GM12878 (cell line): ENCODE data around the gene TCERG1L. TPM values are rescaled to one million over a fixed set of nuclear protein-coding genes. Genes with fewer than 3 reads are reported as not detected.

Experiments used
- ATAC-seq: fragments of 200-7000 bp; cut with Tn5 transposase; 3 replicates; pipeline ENCODE4 v1.9.1; 2020; ENCODE audit warnings: mild to moderate bottlenecking, moderate library complexity
- BruUV-seq: library from RNA; stranded (reverse); fragments of 400-500 nt; replicated peaks from 2 replicates; lab custom pipeline; 2021; lab: Mats Ljungman, UMichigan
- CTCF ChIA-PET: fragments of 300-600 bp; sonication (Branson Sonifier 250); formaldehyde crosslinking; extraction: SDS; loops from one replicate; lab custom pipeline; 2021; ENCODE audit warnings: inconsistent platforms; lab: Yijun Ruan, JAX
- POLR2A ChIA-PET: fragments of 350-600 bp; formaldehyde crosslinking; extraction: SDS; loops from one replicate; lab custom pipeline; 2021; ENCODE audit warnings: inconsistent platforms; lab: Charles Lee
- RAD21 ChIA-PET: fragments of 300-600 bp; sonication (Branson Sonifier 250); formaldehyde crosslinking; loops from one replicate; lab custom pipeline; 2023; ENCODE audit warnings: antibody characterized with exemption; ENCODE audit not compliant: unreplicated experiment; lab: Charles Lee
- SMC1A ChIA-PET: fragments of 300-600 bp; sonication (Branson Sonifier 250); formaldehyde crosslinking; loops from one replicate; lab custom pipeline; 2023; ENCODE audit not compliant: unreplicated experiment, uncharacterized antibody; lab: Charles Lee
- DNase-seq: peaks from one replicate; pipeline ENCODE4 v3.0.0-alpha.2; 2011; ENCODE audit warnings: low read depth, low spot score
- FAIRE-seq: peaks from 3 replicates; lab custom pipeline; 2011; peaks lifted over from hg19 to GRCh38; lab: Jason Lieb, UNC
- H2AFZ ChIP-seq: 2 replicates; pipeline ENCODE4 v1.6.0; 2011; ENCODE audit warnings: low read depth, low read length, control low read depth; ENCODE audit not compliant: control insufficient read depth
- H3K27ac ChIP-seq: 2 replicates; pipeline ENCODE4 v1.5.1; 2011; ENCODE audit warnings: control low read depth; ENCODE audit not compliant: control insufficient read depth, insufficient read depth
- H3K27me3 ChIP-seq, 2 experiments: replicated peaks in 1 of 2; 2 replicates each; pipeline versions ENCODE4 v1.6.0 to v1.6.1; 2011; ENCODE audit warnings: low read length in 1 of 2; ENCODE audit not compliant: control insufficient read depth in 2 of 2, insufficient read depth in 2 of 2
- H3K36me3 ChIP-seq, 2 experiments: 2 replicates each; pipeline ENCODE4 v1.5.1; 2011; ENCODE audit warnings: low read length in 1 of 2; ENCODE audit not compliant: control insufficient read depth in 2 of 2, insufficient read depth in 2 of 2
- H3K4me1 ChIP-seq: 2 replicates; pipeline ENCODE4 v1.6.1; 2011; ENCODE audit warnings: mild to moderate bottlenecking, low read length, moderate library complexity, mixed read lengths; ENCODE audit not compliant: control insufficient read depth, insufficient read depth
- H3K4me2 ChIP-seq: 2 replicates; pipeline ENCODE4 v1.6.0; 2011; ENCODE audit warnings: control low read depth; ENCODE audit not compliant: control insufficient read depth, insufficient read depth
- H3K4me3 ChIP-seq: fragments of 200-600 bp; sonication (generic); 2 replicates; pipeline ENCODE4 v1.5.1; 2016
- H3K79me2 ChIP-seq: 2 replicates; pipeline ENCODE4 v1.6.0; 2011; ENCODE audit warnings: low read length; ENCODE audit not compliant: control insufficient read depth, insufficient read depth
- H3K9ac ChIP-seq: 2 replicates; pipeline ENCODE4 v1.8.0; 2011; ENCODE audit warnings: low read length, control low read depth, mixed read lengths; ENCODE audit not compliant: control insufficient read depth, insufficient read depth
- H3K9me3 ChIP-seq: replicated peaks from 3 replicates; pipeline ENCODE4 v1.5.1; 2011; ENCODE audit warnings: mild to moderate bottlenecking, low read length; ENCODE audit not compliant: control insufficient read depth, insufficient read depth
- H4K20me1 ChIP-seq: 2 replicates; pipeline ENCODE4 v1.6.0; 2011; ENCODE audit not compliant: control insufficient read depth, insufficient read depth
- FOXM1 ChIP-seq: IDR thresholded peaks from 2 replicates; pipeline ENCODE4 v1.6.1; 2012; ENCODE audit warnings: low read depth, mild to moderate bottlenecking, inconsistent platforms, low read length, moderate library complexity
- KLF5 ChIP-seq: fragments of 450-650 bp; IDR thresholded peaks from 2 replicates; pipeline ENCODE4 v1.6.1; 2014; ENCODE audit warnings: mild to moderate bottlenecking; ENCODE audit not compliant: partially characterized antibody
- NFYB ChIP-seq: IDR thresholded peaks from 2 replicates; pipeline ENCODE4 v1.6.1; 2011; ENCODE audit warnings: low read depth, mild to moderate bottlenecking, low read length, improper control_type of control experiment, moderate library complexity; ENCODE audit not compliant: insufficient read depth
- RFX5 ChIP-seq: IDR thresholded peaks from 2 replicates; pipeline ENCODE4 v1.6.1; 2011; ENCODE audit warnings: low read depth, low read length, improper control_type of control experiment
- SMC3 ChIP-seq: IDR thresholded peaks from 2 replicates; pipeline ENCODE4 v1.6.1; 2011; ENCODE audit warnings: low read length, improper control_type of control experiment, borderline replicate concordance
- TARDBP ChIP-seq: IDR thresholded peaks from 2 replicates; pipeline ENCODE4 v1.6.1; 2016; ENCODE audit warnings: borderline replicate concordance
- ZBTB4 ChIP-seq: fragments of 450-650 bp; formaldehyde crosslinking; IDR thresholded peaks from 2 replicates; pipeline ENCODE4 v1.4.0; 2022; ENCODE audit warnings: mild to moderate bottlenecking, moderate library complexity
- WGBS: methylation state at CpG from one replicate; pipeline ENCODE4 v1.1.6; 2016; ENCODE audit warnings: low lambda C conversion rate; ENCODE audit not compliant: insufficient replicate concordance, insufficient coverage; ENCODE audit errors: missing lambda C conversion rate; 5-methylcytosine and 5-hydroxymethylcytosine counted together
- in situ Hi-C: fragments of 300-500 bp; cut with MboI; formaldehyde crosslinking; loops from 9 replicates; pipeline ENCODE4 v1.14.3; 2018; ENCODE audit warnings: mixed read lengths
- intact Hi-C: fragments of 100-400 bp; cut with micrococcal nuclease; formaldehyde crosslinking; loops from one replicate; pipeline ENCODE4 v1.14.2; 2022; ENCODE audit not compliant: unreplicated experiment
- polyA plus RNA-seq, 11 experiments: library from polyadenylated mRNA; depleted of rRNA in 4 of 11; unstranded in 6 of 11; stranded (reverse) in 5 of 11; fragments of >200 nt; fragmentation: Nextera tagmentation in 4 of 11; fragmentation: Illumina TruSeq in 1 of 11; extraction: Ambion mirVana in 4 of 11; extraction: Trizol in 1 of 11; gene quantifications; 1 replicate in 1 of 11; 2 replicates in 10 of 11; pipeline versions ENCODE4 v1.2.1 to v1.2.3, GENCODE V29; 2011 to 2016; ENCODE audit warnings: inconsistent platforms in 2 of 11, missing spikeins in 2 of 11, low read depth in 1 of 11
- total RNA-seq, 4 experiments: library from RNA; depleted of rRNA in 3 of 4; stranded (reverse); fragments of >200 nt in 3 of 4; fragmentation: Illumina TruSeq in 1 of 4; extraction: Trizol in 1 of 4; gene quantifications; 2 replicates each; pipeline versions ENCODE4 v1.2.1 to v1.2.3, GENCODE V29; 2013 to 2021

The TCERG1L gene
- total and polyA plus RNA-seq, 10 of the 15 experiments (the other 5 are each of a cell fraction or from before 2014, with no cell fraction given), result not detected

- no peak for ATAC-seq
Measured at GRCh38 chr10:131050162-131050766, 261.3 kb downstream of the TCERG1L start.

More at GRCh38 chr10:131050162-131050766, 261.3 kb downstream of the TCERG1L start:
- Histone ChIP-seq H3K9ac (no peak overlapping the region), H3K27me3 (no peaks in the 10 kb centered on the region), H3K4me2 (no peak overlapping the region), H3K9me3 (no peaks in the 10 kb centered on the region; the same call in 2 of the 3 replicates), H3K27ac (no peak overlapping the region), H3K4me1 (no peaks in the 10 kb centered on the region), H4K20me1 (no peaks in the 10 kb centered on the region), H3K4me3 (no peak overlapping the region), H2AFZ (no peak overlapping the region)
- BruUV-seq, result no TSS peak
- POLR2A ChIA-PET, result no interaction called here
- WGBS, result 11% methylated on average over 10 of the region's 10 CpGs
- RAD21 ChIA-PET, result no interaction called here
- CTCF ChIA-PET, result no interaction called here
- DNase-seq, result no peak
- no peak for FAIRE-seq
- TF ChIP-seq KLF5 (no peak), NFYB (no peak), RFX5 (no peak), FOXM1 (no peak), ZBTB4 (CRISPR knock-in tag) (no peak), TARDBP (no peak), SMC3 (no peak)
- TF ChIP-seq, all 136 proteins: peak for 0
- intact Hi-C loops, result no loop called here
- Histone ChIP-seq H3K79me2 (no peaks in the 10 kb centered on the region), H3K36me3 (no peaks in the 10 kb centered on the region)
- SMC1A ChIA-PET, result no interaction called here
- in situ Hi-C loops, result no loop called here
